Body of pancreas (tissue), 4 donors: ENCODE data around the gene MEN1.

Source experiments
- POLR2A ChIP-seq, 3 donors: fragments of 450-650 bp; IDR thresholded peaks; one replicate each; pipeline ENCODE4 v1.6.1; 2016; ENCODE audit warnings: antibody characterized with exemption in 3 of 3, mild to moderate bottlenecking in 2 of 3
- TF ChIP-seq, protein P1 (sequence below), 7 experiments: fragments of 450-650 bp in 4 of 7; fragments of 200-600 bp in 3 of 7; sonication (generic) in 3 of 7; IDR thresholded peaks; one replicate each; pipeline ENCODE4 v1.5.1; 2016 to 2019; ENCODE audit warnings: antibody characterized with exemption in 7 of 7

DNA sequence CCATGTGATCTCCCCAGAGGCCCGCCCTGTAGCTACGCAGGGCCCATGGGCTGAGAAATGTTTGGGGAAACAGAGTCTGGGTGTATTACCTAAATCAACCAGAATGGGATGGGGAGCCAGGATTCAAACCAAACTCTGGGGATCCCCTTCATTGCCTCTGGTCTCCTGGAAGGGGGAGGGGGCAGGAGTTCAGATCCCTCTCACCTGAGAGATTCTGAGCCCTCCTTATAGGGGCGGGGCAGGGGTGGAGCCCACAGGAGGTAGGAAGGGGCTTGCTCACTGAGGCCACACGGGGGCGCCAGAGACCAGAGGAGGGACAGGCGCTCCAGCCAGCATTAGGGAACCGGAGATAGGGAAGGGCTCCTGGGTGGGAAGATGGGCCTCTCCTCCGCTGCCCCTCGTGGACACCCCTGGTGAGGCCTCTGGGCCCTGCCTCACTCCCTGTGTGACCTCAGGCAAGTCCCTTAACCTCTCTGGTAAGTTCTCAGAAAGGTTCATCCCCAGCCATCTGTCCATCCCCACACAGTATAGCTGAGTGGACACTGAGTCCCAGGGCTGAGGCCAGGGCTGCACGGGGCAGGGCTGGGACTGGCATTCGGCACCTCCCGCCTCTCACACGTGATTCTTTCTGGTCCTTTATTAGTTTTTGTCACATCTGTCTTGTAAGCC, 36.8 kb upstream of the MEN1 start:
- TF ChIP-seq, protein P1, sequence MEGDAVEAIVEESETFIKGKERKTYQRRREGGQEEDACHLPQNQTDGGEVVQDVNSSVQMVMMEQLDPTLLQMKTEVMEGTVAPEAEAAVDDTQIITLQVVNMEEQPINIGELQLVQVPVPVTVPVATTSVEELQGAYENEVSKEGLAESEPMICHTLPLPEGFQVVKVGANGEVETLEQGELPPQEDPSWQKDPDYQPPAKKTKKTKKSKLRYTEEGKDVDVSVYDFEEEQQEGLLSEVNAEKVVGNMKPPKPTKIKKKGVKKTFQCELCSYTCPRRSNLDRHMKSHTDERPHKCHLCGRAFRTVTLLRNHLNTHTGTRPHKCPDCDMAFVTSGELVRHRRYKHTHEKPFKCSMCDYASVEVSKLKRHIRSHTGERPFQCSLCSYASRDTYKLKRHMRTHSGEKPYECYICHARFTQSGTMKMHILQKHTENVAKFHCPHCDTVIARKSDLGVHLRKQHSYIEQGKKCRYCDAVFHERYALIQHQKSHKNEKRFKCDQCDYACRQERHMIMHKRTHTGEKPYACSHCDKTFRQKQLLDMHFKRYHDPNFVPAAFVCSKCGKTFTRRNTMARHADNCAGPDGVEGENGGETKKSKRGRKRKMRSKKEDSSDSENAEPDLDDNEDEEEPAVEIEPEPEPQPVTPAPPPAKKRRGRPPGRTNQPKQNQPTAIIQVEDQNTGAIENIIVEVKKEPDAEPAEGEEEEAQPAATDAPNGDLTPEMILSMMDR (IDR thresholded peaks at IDR 0.05), result peak; percentile 95 to 99 (median 98)
- TF ChIP-seq POLR2A (IDR thresholded peaks at IDR 0.05), result no peak
